ENCODE measurements around the gene NOL9.

NOL9 gene

DNA sequence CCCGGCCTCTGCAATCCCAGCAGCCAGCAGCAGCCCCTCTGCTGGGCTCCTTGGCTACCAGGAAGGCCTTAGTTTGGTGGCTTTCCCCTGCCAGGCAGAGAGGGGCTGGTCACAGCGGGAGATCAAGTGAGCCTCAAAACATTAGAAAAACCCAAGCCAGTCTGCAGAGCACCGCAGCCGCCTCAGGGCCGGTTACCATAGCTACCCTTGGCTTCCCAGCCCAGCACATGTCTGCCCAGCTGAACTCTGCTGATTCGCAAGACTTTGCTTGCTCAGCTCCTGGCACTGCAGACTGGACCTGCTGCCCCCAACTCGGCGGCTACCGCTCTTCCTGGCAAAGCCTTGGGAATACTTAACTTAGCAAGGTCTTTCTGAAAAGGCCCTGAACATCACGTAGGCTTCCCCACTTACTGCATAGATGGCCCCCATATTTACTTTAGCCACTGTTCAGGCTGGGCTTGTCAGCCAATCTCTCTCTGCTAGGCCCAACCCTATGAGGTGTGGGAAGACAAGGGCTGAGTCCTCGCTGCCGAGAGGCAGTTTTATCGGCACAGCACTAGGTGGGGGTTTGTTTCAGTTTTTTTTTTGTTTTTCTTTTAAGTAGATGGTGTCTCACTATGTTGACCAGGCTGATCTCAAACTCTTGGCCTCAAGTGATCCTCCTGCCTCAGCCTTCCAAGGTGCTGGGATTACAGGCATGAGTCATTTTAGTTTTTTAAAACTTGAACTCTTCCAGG, 34.2 kb downstream of the NOL9 start:
- DNase-seq (ENCODE audit: low read depth), result no peak

- DNase-seq (ENCODE audit: low read depth), result no peak
Observed at GRCh38 chr1:6519491-6519934, 34.8 kb downstream of the NOL9 start.

GRCh38 chr1:6517435-6517851, 36.9 kb downstream of the NOL9 start:
- DNase-seq (ENCODE audit: low read depth), result no peak

DNA sequence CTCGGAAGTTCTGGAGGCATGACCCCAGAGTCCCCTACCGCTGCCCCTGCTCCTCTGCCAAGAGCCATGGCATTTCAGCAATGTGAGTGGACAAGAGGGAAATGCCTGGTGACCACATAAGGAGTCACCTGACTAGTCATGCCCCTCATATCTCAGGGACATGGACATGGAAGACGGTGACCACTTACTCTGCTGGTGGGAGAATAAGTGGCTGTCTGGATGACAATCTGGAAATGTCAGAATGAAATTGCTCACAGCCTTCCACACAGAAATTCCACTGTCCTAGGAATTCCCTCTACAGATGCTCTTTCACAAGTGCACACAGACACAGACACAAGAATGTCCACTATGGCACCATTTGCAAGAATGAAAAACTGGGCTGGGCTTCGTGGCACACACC, 38.5 kb downstream of the NOL9 start:
- no peak for DNase-seq (ENCODE audit: low read depth)

GRCh38 chr1:6513320-6513801, 41.0 kb downstream of the NOL9 start:
- DNase-seq (ENCODE audit: low read depth), result no peak

DNA sequence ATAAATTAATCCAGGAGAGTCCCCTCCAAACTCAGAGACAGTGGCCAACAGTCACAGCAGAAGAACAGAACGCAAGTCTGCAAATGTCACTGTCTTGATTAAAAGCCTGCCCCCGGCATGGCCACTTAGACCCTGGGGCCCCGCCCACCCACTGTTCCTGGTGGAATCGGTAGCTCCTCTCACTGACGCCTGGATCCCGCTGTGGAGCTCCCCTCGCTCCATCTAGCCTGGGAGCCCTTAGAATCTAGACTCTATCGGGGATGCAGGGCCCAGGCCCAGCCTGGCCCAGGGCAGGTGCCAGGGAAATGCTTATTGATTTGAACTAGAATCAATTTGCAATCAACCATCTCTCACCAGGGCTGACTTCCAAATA, 41.4 kb downstream of the NOL9 start:
- DNase-seq (ENCODE audit: low read depth), result no peak

DNA sequence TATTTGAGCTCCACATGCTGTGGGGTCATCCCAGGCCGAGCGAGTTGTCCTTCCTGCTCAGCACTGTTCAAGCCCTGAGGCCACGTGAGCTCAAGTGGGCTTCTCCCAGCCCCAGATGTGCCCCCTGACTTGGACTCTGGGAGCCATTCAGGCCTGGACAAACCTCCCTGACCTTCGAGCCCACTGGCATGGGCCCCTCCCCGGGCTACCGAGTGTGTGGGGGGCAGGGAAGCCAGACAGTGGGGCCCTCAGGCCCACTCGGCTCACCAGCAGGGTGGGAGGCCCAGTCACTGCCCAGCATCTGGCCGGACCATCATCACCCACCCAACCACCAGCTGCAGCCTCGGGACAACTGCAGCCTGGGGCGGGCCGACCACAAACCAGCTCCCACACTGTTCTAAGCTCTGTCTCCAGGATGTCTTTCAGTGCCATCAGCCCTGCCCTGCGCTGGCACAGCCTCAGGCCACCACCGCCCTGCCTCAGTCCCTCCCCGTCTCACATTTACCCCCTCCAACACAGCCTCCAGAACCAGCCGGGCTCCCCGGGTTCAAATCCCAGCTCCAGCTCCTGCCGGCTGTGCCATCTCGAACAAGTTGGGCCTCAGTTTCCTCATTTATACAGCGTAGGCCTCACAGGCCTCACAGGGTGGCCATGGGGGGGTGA, 41.9 kb downstream of the NOL9 start:
- no peak for DNase-seq (ENCODE audit: low read depth)

- DNase-seq (ENCODE audit: low read depth), result no peak
Observed at GRCh38 chr1:6511561-6512244, 42.6 kb downstream of the NOL9 start.

GRCh38 chr1:6511056-6511455, 43.3 kb downstream of the NOL9 start:
- no peak for DNase-seq (ENCODE audit: low read depth)

- DNase-seq (ENCODE audit: low read depth), result no peak
Observed at GRCh38 chr1:6510493-6510892, 43.8 kb downstream of the NOL9 start.

DNA sequence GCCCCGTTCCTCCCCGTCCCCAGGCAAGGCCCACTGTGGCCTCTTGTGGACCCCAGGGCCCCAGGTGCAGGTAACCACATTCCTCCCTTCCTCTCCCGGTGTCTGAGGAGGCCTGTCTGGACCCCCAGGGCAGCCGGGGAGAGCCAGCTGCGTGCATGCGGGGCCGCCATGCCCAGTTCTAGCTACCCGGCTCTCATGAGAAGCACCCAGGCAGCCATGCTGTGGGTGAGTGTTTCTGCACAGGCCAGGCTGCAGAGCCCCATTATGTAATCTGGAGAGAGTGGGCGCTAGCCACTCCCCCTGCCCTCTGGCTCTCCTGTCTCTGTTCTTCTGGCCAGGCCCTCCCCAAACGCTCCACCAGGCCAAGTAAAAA, 44.4 kb downstream of the NOL9 start:
- DNase-seq (ENCODE audit: low read depth), result no peak

DNA sequence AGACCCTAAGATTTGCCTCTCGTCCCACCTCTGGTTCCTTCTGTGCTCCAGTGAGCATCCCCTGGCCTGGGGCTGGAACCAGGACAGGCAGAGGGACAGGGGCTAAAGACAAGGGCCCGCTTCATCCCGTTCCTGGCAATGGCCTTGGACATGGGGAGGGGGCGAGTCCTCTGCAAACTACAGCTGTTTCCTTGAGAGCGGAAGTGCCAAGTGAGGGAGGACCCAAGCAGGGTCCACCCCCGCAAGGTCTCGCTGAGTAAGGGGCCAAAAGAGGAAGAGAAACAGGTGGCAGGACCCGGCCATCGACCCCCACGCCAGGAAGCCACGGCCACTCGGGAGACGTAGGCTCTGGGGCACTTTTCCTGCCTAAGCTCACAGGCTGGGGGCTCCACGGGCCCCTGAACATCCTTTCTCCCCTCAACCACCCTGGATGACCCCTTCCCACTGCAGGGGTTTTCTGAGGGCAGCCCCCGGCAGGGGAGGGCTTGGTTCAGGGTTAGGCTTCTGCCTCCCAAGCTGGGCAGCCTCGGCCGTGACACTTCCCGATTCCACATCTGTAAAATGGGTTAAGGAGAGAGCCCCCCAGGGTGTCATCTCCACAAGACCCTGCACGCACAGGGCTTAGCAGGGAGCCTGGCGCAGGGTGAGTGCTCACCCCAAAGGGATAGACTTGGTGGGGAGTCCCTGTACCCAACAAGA, 44.9 kb downstream of the NOL9 start:
- peak; percentile 54 for DNase-seq (ENCODE audit: low read depth)

DNA sequence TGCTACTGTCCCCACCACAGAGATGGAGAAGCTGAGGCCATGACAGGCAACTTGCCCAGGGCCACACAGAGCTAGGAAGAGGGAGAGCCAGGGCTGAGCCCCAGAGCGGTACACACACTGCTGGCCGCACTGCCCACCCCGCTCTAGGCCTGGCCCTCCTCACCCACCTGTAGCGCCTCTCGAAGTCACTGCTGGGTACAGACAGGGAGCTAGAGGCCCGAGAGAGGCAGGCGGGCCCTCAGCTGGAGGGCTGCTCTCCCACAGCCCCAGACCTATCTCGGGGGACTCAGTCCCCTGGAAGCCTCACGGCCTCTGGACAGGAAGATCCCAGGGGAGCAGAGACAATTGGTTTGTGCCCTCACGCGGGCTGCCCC, 45.5 kb downstream of the NOL9 start:
- DNase-seq (ENCODE audit: low read depth), result no peak

DNA sequence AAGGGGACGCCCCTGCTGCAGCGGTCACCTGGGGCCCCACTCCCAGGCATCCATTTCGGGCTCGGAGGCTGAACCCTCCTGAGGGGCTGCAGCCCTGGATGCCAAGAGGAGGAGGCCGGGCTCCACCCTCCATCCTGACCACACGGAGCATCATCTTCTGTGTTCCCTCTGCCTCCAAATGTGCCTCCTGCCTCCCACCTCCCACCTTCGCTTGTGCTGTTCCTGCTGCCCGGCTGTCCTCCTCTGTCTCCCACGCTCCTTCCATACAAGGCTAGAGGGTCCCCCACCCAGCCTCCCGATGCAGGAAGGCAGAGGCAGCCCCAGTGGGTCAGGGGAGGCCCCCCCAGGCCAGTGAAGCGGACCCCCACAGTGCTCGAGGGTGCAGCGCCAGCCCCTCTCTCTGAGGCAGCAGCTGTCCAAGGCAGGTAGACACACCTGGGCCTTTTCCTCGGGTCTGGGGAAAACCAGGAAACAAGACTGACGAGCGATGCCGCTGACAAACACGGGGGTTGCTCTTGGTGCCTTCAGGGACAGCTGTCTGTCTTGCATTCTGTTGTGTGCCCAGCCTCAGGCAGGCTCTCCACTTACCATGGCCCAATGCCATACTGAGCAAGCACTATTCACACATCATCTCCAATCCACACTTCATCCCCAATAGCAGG, 46.0 kb downstream of the NOL9 start:
- DNase-seq (ENCODE audit: low read depth), result no peak

DNA sequence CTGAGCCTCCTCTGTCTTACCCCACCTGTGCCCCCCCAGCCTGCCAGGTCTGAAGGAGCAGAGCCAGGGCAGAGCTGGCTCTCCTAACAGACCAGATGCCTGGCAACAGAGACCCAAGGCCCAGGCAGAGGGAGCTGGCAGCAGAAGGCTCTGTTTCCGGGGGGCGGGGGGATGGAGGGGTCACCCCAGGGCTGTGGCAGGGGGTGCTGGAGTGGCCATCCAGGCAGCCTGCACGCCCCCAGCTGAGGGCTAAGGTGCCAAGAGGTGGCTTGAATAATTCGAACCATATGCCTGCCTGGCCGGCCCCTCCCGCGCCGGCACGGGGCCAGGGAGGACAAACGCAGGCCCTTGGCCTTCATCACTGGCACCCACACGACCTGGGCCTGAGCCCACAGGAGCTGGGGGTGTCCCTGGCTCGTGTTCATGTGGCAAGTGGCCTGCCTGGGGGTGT, 46.8 kb downstream of the NOL9 start:
- no peak for DNase-seq (ENCODE audit: low read depth)

DNA sequence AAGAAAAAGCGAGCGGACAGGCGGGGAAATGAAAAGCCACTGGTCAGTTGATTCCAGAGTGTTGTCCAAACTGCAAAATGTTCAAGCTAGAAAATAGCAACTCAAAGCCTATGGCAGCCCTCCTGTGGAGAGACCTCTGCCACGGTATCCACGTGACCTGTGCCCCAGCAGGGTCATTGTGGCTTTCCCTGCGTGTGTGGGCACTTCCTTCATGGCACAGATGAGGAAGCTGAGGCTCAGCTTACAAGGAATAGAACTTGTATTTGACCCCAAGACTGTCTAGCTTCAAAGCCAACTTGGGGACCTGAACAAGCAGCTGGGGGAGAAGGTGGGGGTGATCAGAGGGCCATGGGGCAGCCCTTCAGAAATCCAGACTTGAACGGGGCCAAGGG, 47.3 kb downstream of the NOL9 start:
- peak; percentile 68 for DNase-seq (ENCODE audit: low read depth)

- DNase-seq (ENCODE audit: low read depth), result no peak
Observed at GRCh38 chr1:6506210-6507036, 47.9 kb downstream of the NOL9 start.

- DNase-seq (ENCODE audit: low read depth), result no peak
Observed at GRCh38 chr1:6505367-6506209, 48.7 kb downstream of the NOL9 start.

GRCh38 chr1:6504887-6505286, 49.4 kb downstream of the NOL9 start:
- no peak for DNase-seq (ENCODE audit: low read depth)

All from CMK (cell line).